Neural cell (in vitro differentiated cells): ENCODE results near the gene DSC1. TPM values are rescaled to one million over a fixed set of nuclear protein-coding genes. Genes with fewer than 3 reads are reported as not detected.

ENCODE experiments used
- H2AFZ ChIP-seq: fragments of 200-600, 300-800 bp; sonication (generic), shearing (Covaris generic); 2 replicates; pipeline ENCODE4 v1.6.0; 2014; ENCODE audit warnings: low read depth, mild to moderate bottlenecking, antibody characterized with exemption, low read length, moderate library complexity
- H3F3A ChIP-seq: fragments of 200-600 bp; shearing (Covaris generic); 2 replicates; pipeline ENCODE4 v1.6.1; 2016; ENCODE audit warnings: mild to moderate bottlenecking, moderate library complexity, mixed read lengths, antibody characterized with exemption, low read length; ENCODE audit not compliant: insufficient read depth, poor library complexity, severe bottlenecking
- H3K27ac ChIP-seq: fragments of 200-600, 300-800 bp; sonication (generic), shearing (Covaris generic); 2 replicates; pipeline ENCODE4 v1.5.1; 2014; ENCODE audit warnings: mild to moderate bottlenecking, low read length, moderate library complexity
- H3K27me3 ChIP-seq: fragments of 300-800, 200-600 bp; sonication (generic), shearing (Covaris generic); 2 replicates; pipeline ENCODE4 v1.6.0; 2014; ENCODE audit warnings: mild to moderate bottlenecking, low read depth, low read length, moderate library complexity; ENCODE audit not compliant: insufficient read depth
- H3K36me3 ChIP-seq: fragments of 300-800, 200-600 bp; sonication (generic), shearing (Covaris generic); 2 replicates; pipeline ENCODE4 v1.5.1; 2014; ENCODE audit warnings: mild to moderate bottlenecking, antibody characterized with exemption, low read length, moderate library complexity; ENCODE audit not compliant: insufficient read depth
- H3K4me2 ChIP-seq: fragments of 300-800, 200-600 bp; sonication (generic), shearing (Covaris generic); 2 replicates; pipeline ENCODE4 v1.6.0; 2014; ENCODE audit warnings: mild to moderate bottlenecking, low read length
- H3K4me3 ChIP-seq: fragments of 300-800, 200-600 bp; sonication (generic), shearing (Covaris generic); 2 replicates; pipeline ENCODE4 v1.5.1; 2014; ENCODE audit warnings: mild to moderate bottlenecking, low read length, moderate library complexity
- H3K79me2 ChIP-seq: fragments of 200-600 bp; shearing (Covaris generic); replicated peaks from 2 replicates; pipeline ENCODE4 v1.6.0; 2014; ENCODE audit warnings: mild to moderate bottlenecking, low read length, moderate library complexity; ENCODE audit not compliant: insufficient read depth
- H3K9ac ChIP-seq: fragments of 300-800, 200-600 bp; sonication (generic), shearing (Covaris generic); 2 replicates; pipeline ENCODE4 v1.6.1; 2016; ENCODE audit warnings: mild to moderate bottlenecking, low read length, mixed read lengths
- H3K9me2 ChIP-seq: fragments of 200-600 bp; shearing (Covaris generic); 2 replicates; pipeline ENCODE4 v1.6.1; 2016; ENCODE audit warnings: mild to moderate bottlenecking, low read length, mixed read lengths; ENCODE audit not compliant: insufficient read depth
- H3K9me3 ChIP-seq: fragments of 200-600, 300-800 bp; sonication (generic), shearing (Covaris generic); 2 replicates; pipeline ENCODE4 v1.6.1; 2016; ENCODE audit warnings: mild to moderate bottlenecking, mixed run types, low read length, moderate library complexity, mixed read lengths
- H4K20me1 ChIP-seq: fragments of 200-600 bp; shearing (Covaris generic); 2 replicates; pipeline ENCODE4 v1.6.1; 2016; ENCODE audit warnings: mild to moderate bottlenecking, mixed run types; ENCODE audit not compliant: insufficient read depth
- EP300 ChIP-seq: fragments of 450-650 bp; conservative IDR thresholded peaks from 2 replicates; pipeline ENCODE4 v1.6.1; 2014; ENCODE audit warnings: antibody characterized with exemption, mild to moderate bottlenecking, moderate library complexity; ENCODE audit not compliant: poor library complexity, severe bottlenecking
- EZH2 ChIP-seq: fragments of 200-600, 300-800 bp; shearing (Covaris generic), sonication (generic); IDR thresholded peaks from 2 replicates; pipeline ENCODE4 v1.6.1; 2014; ENCODE audit warnings: antibody characterized with exemption, low read length, borderline replicate concordance, mild to moderate bottlenecking; ENCODE audit not compliant: insufficient read depth, poor library complexity, severe bottlenecking
- MXI1 ChIP-seq: fragments of 450-650 bp; conservative IDR thresholded peaks from 2 replicates; pipeline ENCODE4 v1.6.1; 2014; ENCODE audit warnings: antibody characterized with exemption, mild to moderate bottlenecking; ENCODE audit not compliant: poor library complexity, severe bottlenecking
- POLR2AphosphoS5 ChIP-seq: IDR thresholded peaks from 2 replicates; pipeline ENCODE4 v1.6.1; 2012
- RAD21 ChIP-seq: fragments of 450-650 bp; conservative IDR thresholded peaks from 2 replicates; pipeline ENCODE4 v1.6.1; 2014; ENCODE audit warnings: antibody characterized with exemption, mild to moderate bottlenecking, moderate library complexity
- REST ChIP-seq: IDR thresholded peaks from 2 replicates; pipeline ENCODE4 v1.6.1; 2012; ENCODE audit warnings: borderline replicate concordance
- SMC3 ChIP-seq: fragments of 450-650 bp; conservative IDR thresholded peaks from 2 replicates; pipeline ENCODE4 v1.6.1; 2014; ENCODE audit warnings: antibody characterized with exemption, mild to moderate bottlenecking, moderate library complexity; ENCODE audit not compliant: poor library complexity
- TAF1 ChIP-seq: IDR thresholded peaks from 2 replicates; pipeline ENCODE4 v1.6.1; 2012; ENCODE audit warnings: low read depth
- polyA plus RNA-seq: library from polyadenylated mRNA; depleted of rRNA; stranded (reverse); fragments of >200 nt; gene quantifications from 2 replicates; pipeline ENCODE4 v1.2.3, GENCODE V29; 2014
- TF ChIP-seq, protein P1 (sequence below): fragments of 450-650 bp; IDR thresholded peaks from 2 replicates; pipeline ENCODE4 v1.5.1; 2014; ENCODE audit warnings: antibody characterized with exemption, mild to moderate bottlenecking, moderate library complexity; ENCODE audit not compliant: poor library complexity, severe bottlenecking

Gene DSC1
- polyA plus RNA-seq, 1 donor from 2014 or later: not detected

DNA sequence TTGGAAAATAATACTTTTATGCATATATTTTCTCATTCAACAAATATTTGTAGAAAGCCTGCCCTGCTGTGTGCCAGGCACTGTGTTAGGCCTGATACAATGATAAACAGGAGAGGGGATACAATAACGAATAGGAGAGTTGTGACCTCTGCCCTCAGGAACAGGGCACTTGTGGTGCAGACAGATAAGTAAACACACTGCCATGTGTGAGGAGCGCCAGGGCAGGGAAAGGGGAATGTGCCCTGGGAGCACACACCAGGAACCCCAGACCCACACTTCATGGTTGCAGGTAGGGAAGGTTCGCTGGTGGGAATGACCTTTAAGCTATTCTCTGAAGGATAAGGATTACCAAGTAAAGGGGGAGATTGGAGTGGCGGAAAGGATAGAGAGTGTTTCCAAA lies 42.2 kb upstream of the DSC1 start:
- Histone ChIP-seq H3K9ac (no peak overlapping the region), H3K4me3 (no peak overlapping the region), H3K36me3 (no peaks in the 10 kb centered on the region), H3K79me2 (no peaks in the 10 kb centered on the region), H3K27ac (no peak overlapping the region), H4K20me1 (no peaks in the 10 kb centered on the region), H3K27me3 (no peaks in the 10 kb centered on the region), H3K9me3 (no peaks in the 10 kb centered on the region), H3K9me2 (no peaks in the 10 kb centered on the region), H2AFZ (no peak overlapping the region), H3F3A (no peaks in the 10 kb centered on the region), H3K4me2 (no peak overlapping the region)
- TF ChIP-seq EP300: no peak
- no peak for TF ChIP-seq EZH2
- TF ChIP-seq TAF1: no peak
- no peak for TF ChIP-seq MXI1
- no peak for TF ChIP-seq RAD21
- no peak for TF ChIP-seq POLR2AphosphoS5
- TF ChIP-seq, protein P1, sequence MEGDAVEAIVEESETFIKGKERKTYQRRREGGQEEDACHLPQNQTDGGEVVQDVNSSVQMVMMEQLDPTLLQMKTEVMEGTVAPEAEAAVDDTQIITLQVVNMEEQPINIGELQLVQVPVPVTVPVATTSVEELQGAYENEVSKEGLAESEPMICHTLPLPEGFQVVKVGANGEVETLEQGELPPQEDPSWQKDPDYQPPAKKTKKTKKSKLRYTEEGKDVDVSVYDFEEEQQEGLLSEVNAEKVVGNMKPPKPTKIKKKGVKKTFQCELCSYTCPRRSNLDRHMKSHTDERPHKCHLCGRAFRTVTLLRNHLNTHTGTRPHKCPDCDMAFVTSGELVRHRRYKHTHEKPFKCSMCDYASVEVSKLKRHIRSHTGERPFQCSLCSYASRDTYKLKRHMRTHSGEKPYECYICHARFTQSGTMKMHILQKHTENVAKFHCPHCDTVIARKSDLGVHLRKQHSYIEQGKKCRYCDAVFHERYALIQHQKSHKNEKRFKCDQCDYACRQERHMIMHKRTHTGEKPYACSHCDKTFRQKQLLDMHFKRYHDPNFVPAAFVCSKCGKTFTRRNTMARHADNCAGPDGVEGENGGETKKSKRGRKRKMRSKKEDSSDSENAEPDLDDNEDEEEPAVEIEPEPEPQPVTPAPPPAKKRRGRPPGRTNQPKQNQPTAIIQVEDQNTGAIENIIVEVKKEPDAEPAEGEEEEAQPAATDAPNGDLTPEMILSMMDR: no peak
- no peak for TF ChIP-seq REST
- no peak for TF ChIP-seq SMC3

DNA sequence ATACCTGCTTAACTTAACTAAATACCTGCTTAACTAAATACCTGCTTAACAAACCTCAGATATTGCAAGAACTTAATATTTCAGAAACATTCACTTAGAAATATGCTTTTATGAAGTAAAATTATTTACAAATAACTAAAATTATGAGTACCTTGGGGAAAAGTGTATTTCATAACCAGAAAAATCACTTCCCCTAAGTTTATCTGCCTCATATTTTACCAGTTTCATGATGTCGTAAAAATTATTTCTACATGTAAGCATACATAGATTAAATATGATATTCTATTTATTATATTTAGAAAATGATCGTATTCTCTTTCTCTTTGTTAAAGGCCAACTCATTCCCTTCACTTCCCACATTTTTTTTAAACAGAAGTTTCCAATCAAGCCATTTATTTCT lies 41.5 kb upstream of the DSC1 start:
- H3K27ac ChIP-seq: no peak overlapping the region
- H3K79me2 ChIP-seq: no peaks in the 10 kb centered on the region
- H2AFZ ChIP-seq: no peak overlapping the region
- H3K9me2 ChIP-seq: no peaks in the 10 kb centered on the region
- H3K4me3 ChIP-seq: no peak overlapping the region
- H3K9me3 ChIP-seq: no peaks in the 10 kb centered on the region
- no peaks in the 10 kb centered on the region for H3F3A ChIP-seq
- H4K20me1 ChIP-seq: no peaks in the 10 kb centered on the region
- H3K9ac ChIP-seq: no peak overlapping the region
- no peaks in the 10 kb centered on the region for H3K36me3 ChIP-seq
- TF ChIP-seq SMC3 (no peak), EZH2 (no peak), RAD21 (no peak), REST (no peak), TAF1 (no peak), POLR2AphosphoS5 (no peak), EP300 (no peak), MXI1 (no peak)
- TF ChIP-seq, protein P1: no peak
- no peak overlapping the region for H3K4me2 ChIP-seq
- H3K27me3 ChIP-seq: no peaks in the 10 kb centered on the region
